Uterus (tissue), 2 donors: Measurements from ENCODE around the gene SOSTDC1.

Source experiments
- CTCF ChIP-seq, 4 experiments: fragments of 200-600 bp in 2 of 4; fragments of 450-650 bp in 2 of 4; sonication (generic) in 2 of 4; IDR thresholded peaks; one replicate each; pipeline ENCODE4 v1.5.1; 2016 to 2019; ENCODE audit warnings: antibody characterized with exemption in 4 of 4, mild to moderate bottlenecking in 2 of 4, moderate library complexity in 1 of 4
- POLR2A ChIP-seq, 2 donors: fragments of 450-650 bp; IDR thresholded peaks; one replicate each; pipeline ENCODE4 v1.6.1; 2016; ENCODE audit warnings: antibody characterized with exemption in 2 of 2, mild to moderate bottlenecking in 1 of 2, moderate library complexity in 1 of 2

DNA sequence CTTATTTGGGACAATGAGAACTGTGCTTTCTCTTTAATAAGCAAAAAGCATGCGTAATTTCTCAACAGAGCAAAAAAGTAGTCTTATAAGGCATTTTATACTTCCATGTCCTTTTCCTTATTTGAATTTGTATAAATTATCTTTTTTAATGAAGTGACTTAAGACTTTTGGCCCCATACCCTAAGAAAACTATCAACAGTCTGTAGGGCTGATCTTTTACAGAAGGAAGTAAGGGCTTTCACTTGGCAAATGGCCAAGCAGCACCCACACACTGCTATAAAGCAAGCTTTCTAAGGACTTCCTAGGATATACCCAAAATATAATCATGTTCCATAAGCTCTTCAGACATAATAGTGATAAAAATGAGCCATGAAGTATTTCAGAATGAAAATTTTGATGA, 47.6 kb downstream of the SOSTDC1 start:
- TF ChIP-seq CTCF (IDR thresholded peaks at IDR 0.05) (no peak), POLR2A (IDR thresholded peaks at IDR 0.05) (no peak)
